PC-3 (cell line): ENCODE data around the gene JPT2. TPM values are rescaled to one million over a fixed set of nuclear protein-coding genes. Genes with fewer than 3 reads are reported as not detected.

Experiments
- ATAC-seq: fragments of 200-7000 bp; cut with Tn5 transposase; 2 replicates; pipeline ENCODE4 v1.9.1; 2020; ENCODE audit warnings: mild to moderate bottlenecking, moderate library complexity
- Bru-seq: library from RNA; stranded (reverse); fragments of 400-500 nt; gene quantifications from one replicate; lab custom pipeline; 2021; lab: Mats Ljungman, UMichigan
- BruChase-seq, 2 experiments: library from RNA; stranded (reverse); fragments of 400-500 nt; gene quantifications; one replicate each; lab custom pipeline; 2021; lab: Mats Ljungman, UMichigan
- BruUV-seq: library from RNA; stranded (reverse); fragments of 400-500 nt; replicated peaks from 2 replicates; lab custom pipeline; 2021; lab: Mats Ljungman, UMichigan
- CTCF ChIA-PET: fragments of 300-600 bp; sonication (Branson Sonifier 250); formaldehyde crosslinking; loops from one replicate; lab custom pipeline; 2022; ENCODE audit warnings: antibody characterized with exemption; lab: Charles Lee
- POLR2A ChIA-PET: fragments of 300-600 bp; sonication (Branson Sonifier 250); formaldehyde crosslinking; loops from one replicate; lab custom pipeline; 2022; ENCODE audit warnings: antibody characterized with exemption; ENCODE audit not compliant: unreplicated experiment; lab: Charles Lee
- DNase-seq: peaks from one replicate; pipeline ENCODE4 v3.0.0-alpha.2; 2015
- H2AFZ ChIP-seq: fragments of 300-600 bp; sonication (generic); 2 replicates; pipeline ENCODE4 v1.6.0; 2016; ENCODE audit warnings: antibody characterized with exemption, low read length
- H3F3A ChIP-seq: fragments of 300-600 bp; sonication (generic); one replicate; pipeline ENCODE4 v1.6.0; 2017; ENCODE audit warnings: antibody characterized with exemption, low read length, control low read depth, mild to moderate bottlenecking; ENCODE audit not compliant: unreplicated experiment
- H3K27ac ChIP-seq: fragments of 300-600 bp; sonication (generic); 2 replicates; pipeline ENCODE4 v1.5.1; 2016; ENCODE audit warnings: mild to moderate bottlenecking, low read length
- H3K27me3 ChIP-seq: fragments of 300-600 bp; sonication (generic); 2 replicates; pipeline ENCODE4 v1.6.1; 2016; ENCODE audit warnings: low read length, mixed read lengths
- H3K36me3 ChIP-seq: fragments of 300-600 bp; sonication (generic); 2 replicates; pipeline ENCODE4 v1.6.1; 2016; ENCODE audit warnings: low read depth, mixed run types, low read length, mixed read lengths
- H3K4me1 ChIP-seq: fragments of 300-600 bp; sonication (generic); 2 replicates; pipeline ENCODE4 v1.5.1; 2016; ENCODE audit warnings: low read length; ENCODE audit not compliant: insufficient read depth
- H3K4me2 ChIP-seq: fragments of 300-600 bp; sonication (generic); 2 replicates; pipeline ENCODE4 v1.6.0; 2016; ENCODE audit warnings: low read length
- H3K4me3 ChIP-seq: fragments of 300-600 bp; sonication (generic); 2 replicates; pipeline ENCODE4 v1.5.1; 2016; ENCODE audit warnings: mild to moderate bottlenecking, low read length, mixed read lengths
- H3K79me2 ChIP-seq: fragments of 300-600 bp; sonication (generic); 2 replicates; pipeline ENCODE4 v1.6.1; 2017; ENCODE audit warnings: low read length, mixed read lengths
- H3K9ac ChIP-seq: fragments of 300-600 bp; sonication (generic); 2 replicates; pipeline ENCODE4 v1.6.0; 2016; ENCODE audit warnings: mild to moderate bottlenecking, low read length
- H3K9me2 ChIP-seq: fragments of 300-600 bp; sonication (generic); replicated peaks from 2 replicates; pipeline ENCODE4 v1.6.1; 2016; ENCODE audit warnings: mixed run types, low read length, mixed read lengths
- H3K9me3 ChIP-seq: fragments of 300-600 bp; sonication (generic); 2 replicates; pipeline ENCODE4 v1.6.1; 2016; ENCODE audit warnings: low read length, mixed read lengths
- H4K20me1 ChIP-seq: fragments of 300-600 bp; sonication (generic); 2 replicates; pipeline ENCODE4 v1.6.1; 2016; ENCODE audit warnings: low read length, mixed read lengths
- CTCF ChIP-seq: fragments of 300-600 bp; sonication (generic); conservative IDR thresholded peaks from 2 replicates; pipeline ENCODE4 v1.5.1; 2017; ENCODE audit warnings: antibody characterized with exemption, low read depth, mild to moderate bottlenecking, low read length
- EZH2 ChIP-seq: fragments of 300-600 bp; sonication (generic); IDR thresholded peaks from one replicate; pipeline ENCODE4 v1.6.1; 2017; ENCODE audit warnings: antibody characterized with exemption, mild to moderate bottlenecking, low read length; ENCODE audit not compliant: unreplicated experiment
- EZH2phosphoT487 ChIP-seq: fragments of 300-600 bp; sonication (generic); IDR thresholded peaks from 2 replicates; pipeline ENCODE4 v1.6.1; 2018; ENCODE audit warnings: mild to moderate bottlenecking, antibody characterized with exemption, low read length, borderline replicate concordance
- intact Hi-C: fragments of 100-400 bp; cut with micrococcal nuclease; formaldehyde crosslinking; loops from 2 replicates; pipeline ENCODE4 v1.9.0; 2023
- long read RNA-seq: library from polyadenylated mRNA; unstranded; transcript quantifications from one replicate; pipeline ENCODE4 v2.0.0, GENCODE V29; 2021; ENCODE audit not compliant: unreplicated experiment
- total RNA-seq: library from RNA; depleted of rRNA; stranded (reverse); fragments of >200 nt; gene quantifications from 2 replicates; pipeline ENCODE4 v1.2.3, GENCODE V29; 2014; rRNA removed

JPT2 gene
- total RNA-seq = 85.2 and 86.5 TPM in 2 replicates
- Bru-seq, nascent RNA = percentile 86 among the genes with signal in this experiment
- percentile 95 among the genes with signal in this experiment for BruChase-seq, experiment 1, labeled RNA remaining after a 6-hour chase
- BruChase-seq, experiment 2, labeled RNA remaining after a 2-hour chase = percentile 92 among the genes with signal in this experiment
- long read RNA-seq, transcript JPT2-201 (5 exons, 3,718 nt) = major isoform, 6 of 51 reads
- long read RNA-seq, partial matches to known transcripts = 4 of 51 reads
- long read RNA-seq, other reads (novel, unspliced or antisense) = 41 of 51 reads

GRCh38 chr16:1677942-1678499 is at the start of gene JPT2:
JPT2 (plus strand) TSS chr16:1678279; CDS start chr16:1678313, 34 bp downstream.
- Histone ChIP-seq H3K27me3 (no peaks in the 10 kb centered on the region), H3K36me3 (peaks cover 3% of the 10 kb centered on the region; the same call in 1 of the 2 replicates), H3K4me1 (peaks cover 29% of the 10 kb centered on the region), H3K9me2 (no peaks in the 10 kb centered on the region), H3K9me3 (no peaks in the 10 kb centered on the region), H3F3A (no peaks in the 10 kb centered on the region), H4K20me1 (peaks cover 9% of the 10 kb centered on the region; the same call in 1 of the 2 replicates), H3K4me2 (peak within 1 kb of the TSS; percentile 99), H3K27ac (peak within 1 kb of the TSS; percentile 76), H3K9ac (peak within 1 kb of the TSS; percentile 96), H2AFZ (0 out of 2 replicates have a peak within 1 kb of the TSS, but pooled peaks have one; percentile 57), H3K79me2 (peaks cover 47% of the 10 kb centered on the region), H3K4me3 (peak within 1 kb of the TSS; percentile 76)
- ChIA-PET CTCF (interaction anchor here (0.7 kb wide), 1 partner anchor 12 kb away, joined by 12 read pairs; no protein-coding TSS in a partner anchor), POLR2A (interaction anchor here (0.5 to 1.5 kb wide), 9 partner anchors 12 to 376 kb away, joined by 3 to 26 read pairs (median 4); partner anchors contain the start of genes CRAMP1, IFT140, MAPK8IP3 and NUBP2)
- TF ChIP-seq EZH2phosphoT487 (no peak), EZH2 (no peak), CTCF (no peak)
- ATAC-seq (peak; percentile 86), DNase-seq (peak; percentile 95)
- intact Hi-C loops = loop anchor here (2.0 to 5.0 kb wide), 2 partner anchors 27 to 94 kb away; partner anchors contain the start of genes EME2, MRPS34 and NME3
- no TSS peak for BruUV-seq

GRCh38 chr16:1630450-1631213 is 47.4 kb upstream of the JPT2 start:
- intact Hi-C loops = no loop called here
- ChIA-PET POLR2A (no interaction called here), CTCF (no interaction called here)
- H3K36me3 ChIP-seq = peaks cover 10% of the 10 kb centered on the region
- H3K27ac ChIP-seq = no peak overlapping the region
- no peaks in the 10 kb centered on the region for H3K27me3 ChIP-seq
- H3K4me2 ChIP-seq = no peak overlapping the region
- no peaks in the 10 kb centered on the region for H3K9me2 ChIP-seq
- no peak overlapping the region for H2AFZ ChIP-seq
- H3F3A ChIP-seq = no peaks in the 10 kb centered on the region
- no peak overlapping the region for H3K9ac ChIP-seq
- H3K79me2 ChIP-seq = peaks cover 61% of the 10 kb centered on the region
- no peaks in the 10 kb centered on the region for H3K4me1 ChIP-seq
- no peaks in the 10 kb centered on the region for H4K20me1 ChIP-seq
- H3K4me3 ChIP-seq = no peak overlapping the region
- ATAC-seq (no peak), DNase-seq (no peak)
- no TSS peak for BruUV-seq
- no peak for TF ChIP-seq EZH2
- TF ChIP-seq EZH2phosphoT487 = no peak
- no peak for TF ChIP-seq CTCF
- H3K9me3 ChIP-seq = no peaks in the 10 kb centered on the region
